PC-3 (cell line): Measurements from ENCODE around the gene TAS2R31. TPM values are rescaled to one million over a fixed set of nuclear protein-coding genes. Genes with fewer than 3 reads are reported as not detected.

Experiments used
- ATAC-seq: fragments of 200-7000 bp; cut with Tn5 transposase; 2 replicates; pipeline ENCODE4 v1.9.1; 2020; ENCODE audit warnings: mild to moderate bottlenecking, moderate library complexity
- BruUV-seq: library from RNA; stranded (reverse); fragments of 400-500 nt; replicated peaks from 2 replicates; lab custom pipeline; 2021; lab: Mats Ljungman, UMichigan
- CTCF ChIA-PET: fragments of 300-600 bp; sonication (Branson Sonifier 250); formaldehyde crosslinking; loops from one replicate; lab custom pipeline; 2022; ENCODE audit warnings: antibody characterized with exemption; lab: Charles Lee
- POLR2A ChIA-PET: fragments of 300-600 bp; sonication (Branson Sonifier 250); formaldehyde crosslinking; loops from one replicate; lab custom pipeline; 2022; ENCODE audit warnings: antibody characterized with exemption; ENCODE audit not compliant: unreplicated experiment; lab: Charles Lee
- DNase-seq: peaks from one replicate; pipeline ENCODE4 v3.0.0-alpha.2; 2015
- H2AFZ ChIP-seq: fragments of 300-600 bp; sonication (generic); 2 replicates; pipeline ENCODE4 v1.6.0; 2016; ENCODE audit warnings: antibody characterized with exemption, low read length
- H3F3A ChIP-seq: fragments of 300-600 bp; sonication (generic); one replicate; pipeline ENCODE4 v1.6.0; 2017; ENCODE audit warnings: antibody characterized with exemption, low read length, control low read depth, mild to moderate bottlenecking; ENCODE audit not compliant: unreplicated experiment
- H3K27ac ChIP-seq: fragments of 300-600 bp; sonication (generic); 2 replicates; pipeline ENCODE4 v1.5.1; 2016; ENCODE audit warnings: mild to moderate bottlenecking, low read length
- H3K27me3 ChIP-seq: fragments of 300-600 bp; sonication (generic); 2 replicates; pipeline ENCODE4 v1.6.1; 2016; ENCODE audit warnings: low read length, mixed read lengths
- H3K36me3 ChIP-seq: fragments of 300-600 bp; sonication (generic); 2 replicates; pipeline ENCODE4 v1.6.1; 2016; ENCODE audit warnings: low read depth, mixed run types, low read length, mixed read lengths
- H3K4me1 ChIP-seq: fragments of 300-600 bp; sonication (generic); 2 replicates; pipeline ENCODE4 v1.5.1; 2016; ENCODE audit warnings: low read length; ENCODE audit not compliant: insufficient read depth
- H3K4me2 ChIP-seq: fragments of 300-600 bp; sonication (generic); 2 replicates; pipeline ENCODE4 v1.6.0; 2016; ENCODE audit warnings: low read length
- H3K4me3 ChIP-seq: fragments of 300-600 bp; sonication (generic); 2 replicates; pipeline ENCODE4 v1.5.1; 2016; ENCODE audit warnings: mild to moderate bottlenecking, low read length, mixed read lengths
- H3K79me2 ChIP-seq: fragments of 300-600 bp; sonication (generic); 2 replicates; pipeline ENCODE4 v1.6.1; 2017; ENCODE audit warnings: low read length, mixed read lengths
- H3K9ac ChIP-seq: fragments of 300-600 bp; sonication (generic); 2 replicates; pipeline ENCODE4 v1.6.0; 2016; ENCODE audit warnings: mild to moderate bottlenecking, low read length
- H3K9me2 ChIP-seq: fragments of 300-600 bp; sonication (generic); replicated peaks from 2 replicates; pipeline ENCODE4 v1.6.1; 2016; ENCODE audit warnings: mixed run types, low read length, mixed read lengths
- H3K9me3 ChIP-seq: fragments of 300-600 bp; sonication (generic); 2 replicates; pipeline ENCODE4 v1.6.1; 2016; ENCODE audit warnings: low read length, mixed read lengths
- H4K20me1 ChIP-seq: fragments of 300-600 bp; sonication (generic); 2 replicates; pipeline ENCODE4 v1.6.1; 2016; ENCODE audit warnings: low read length, mixed read lengths
- EZH2 ChIP-seq: fragments of 300-600 bp; sonication (generic); IDR thresholded peaks from one replicate; pipeline ENCODE4 v1.6.1; 2017; ENCODE audit warnings: antibody characterized with exemption, mild to moderate bottlenecking, low read length; ENCODE audit not compliant: unreplicated experiment
- EZH2phosphoT487 ChIP-seq: fragments of 300-600 bp; sonication (generic); IDR thresholded peaks from 2 replicates; pipeline ENCODE4 v1.6.1; 2018; ENCODE audit warnings: mild to moderate bottlenecking, antibody characterized with exemption, low read length, borderline replicate concordance
- intact Hi-C: fragments of 100-400 bp; cut with micrococcal nuclease; formaldehyde crosslinking; loops from 2 replicates; pipeline ENCODE4 v1.9.0; 2023
- total RNA-seq: library from RNA; depleted of rRNA; stranded (reverse); fragments of >200 nt; gene quantifications from 2 replicates; pipeline ENCODE4 v1.2.3, GENCODE V29; 2014
- TF ChIP-seq, protein P1 (sequence below): fragments of 300-600 bp; sonication (generic); conservative IDR thresholded peaks from 2 replicates; pipeline ENCODE4 v1.5.1; 2017; ENCODE audit warnings: antibody characterized with exemption, low read depth, mild to moderate bottlenecking, low read length

Gene TAS2R31
- total RNA-seq, 1 experiment from 2014 or later, result 0.55 TPM

DNA sequence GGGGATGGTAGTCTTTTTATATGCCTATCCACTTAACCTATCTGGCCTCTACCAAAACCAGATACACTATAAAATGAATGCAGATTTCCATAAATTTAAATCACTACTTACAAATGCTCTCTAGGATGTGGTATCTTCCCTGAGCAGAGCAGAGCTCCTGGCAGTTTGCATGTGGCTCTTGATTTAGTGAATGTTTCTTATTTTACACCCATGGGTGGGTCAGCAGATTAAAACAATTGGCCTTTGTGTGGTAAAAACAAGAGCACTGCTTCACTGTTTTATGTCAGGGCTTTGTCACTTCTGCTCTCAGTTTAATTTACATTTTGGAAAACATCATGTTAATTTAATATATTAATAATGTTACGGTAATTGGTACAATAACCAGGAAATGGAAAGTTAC lies 14.3 kb downstream of the TAS2R31 start:
- Histone ChIP-seq H3K27ac (no peak overlapping the region), H3K27me3 (no peaks in the 10 kb centered on the region), H2AFZ (no peak overlapping the region), H3K36me3 (no peaks in the 10 kb centered on the region), H3F3A (no peaks in the 10 kb centered on the region), H3K79me2 (no peaks in the 10 kb centered on the region), H3K9me2 (no peaks in the 10 kb centered on the region), H3K4me1 (no peaks in the 10 kb centered on the region), H3K4me3 (no peak overlapping the region), H3K4me2 (no peak overlapping the region), H3K9me3 (no peaks in the 10 kb centered on the region), H3K9ac (no peak overlapping the region), H4K20me1 (no peaks in the 10 kb centered on the region)
- CTCF ChIA-PET, result no interaction called here
- intact Hi-C loops, result loop anchor here (5.0 kb wide), 1 partner anchor 55 kb away; no protein-coding TSS in a partner anchor
- DNase-seq (no peak), ATAC-seq (no peak)
- POLR2A ChIA-PET, result no interaction called here
- TF ChIP-seq, protein P1, sequence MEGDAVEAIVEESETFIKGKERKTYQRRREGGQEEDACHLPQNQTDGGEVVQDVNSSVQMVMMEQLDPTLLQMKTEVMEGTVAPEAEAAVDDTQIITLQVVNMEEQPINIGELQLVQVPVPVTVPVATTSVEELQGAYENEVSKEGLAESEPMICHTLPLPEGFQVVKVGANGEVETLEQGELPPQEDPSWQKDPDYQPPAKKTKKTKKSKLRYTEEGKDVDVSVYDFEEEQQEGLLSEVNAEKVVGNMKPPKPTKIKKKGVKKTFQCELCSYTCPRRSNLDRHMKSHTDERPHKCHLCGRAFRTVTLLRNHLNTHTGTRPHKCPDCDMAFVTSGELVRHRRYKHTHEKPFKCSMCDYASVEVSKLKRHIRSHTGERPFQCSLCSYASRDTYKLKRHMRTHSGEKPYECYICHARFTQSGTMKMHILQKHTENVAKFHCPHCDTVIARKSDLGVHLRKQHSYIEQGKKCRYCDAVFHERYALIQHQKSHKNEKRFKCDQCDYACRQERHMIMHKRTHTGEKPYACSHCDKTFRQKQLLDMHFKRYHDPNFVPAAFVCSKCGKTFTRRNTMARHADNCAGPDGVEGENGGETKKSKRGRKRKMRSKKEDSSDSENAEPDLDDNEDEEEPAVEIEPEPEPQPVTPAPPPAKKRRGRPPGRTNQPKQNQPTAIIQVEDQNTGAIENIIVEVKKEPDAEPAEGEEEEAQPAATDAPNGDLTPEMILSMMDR, result no peak
- TF ChIP-seq EZH2phosphoT487 (no peak), EZH2 (no peak)
- no TSS peak for BruUV-seq

DNA sequence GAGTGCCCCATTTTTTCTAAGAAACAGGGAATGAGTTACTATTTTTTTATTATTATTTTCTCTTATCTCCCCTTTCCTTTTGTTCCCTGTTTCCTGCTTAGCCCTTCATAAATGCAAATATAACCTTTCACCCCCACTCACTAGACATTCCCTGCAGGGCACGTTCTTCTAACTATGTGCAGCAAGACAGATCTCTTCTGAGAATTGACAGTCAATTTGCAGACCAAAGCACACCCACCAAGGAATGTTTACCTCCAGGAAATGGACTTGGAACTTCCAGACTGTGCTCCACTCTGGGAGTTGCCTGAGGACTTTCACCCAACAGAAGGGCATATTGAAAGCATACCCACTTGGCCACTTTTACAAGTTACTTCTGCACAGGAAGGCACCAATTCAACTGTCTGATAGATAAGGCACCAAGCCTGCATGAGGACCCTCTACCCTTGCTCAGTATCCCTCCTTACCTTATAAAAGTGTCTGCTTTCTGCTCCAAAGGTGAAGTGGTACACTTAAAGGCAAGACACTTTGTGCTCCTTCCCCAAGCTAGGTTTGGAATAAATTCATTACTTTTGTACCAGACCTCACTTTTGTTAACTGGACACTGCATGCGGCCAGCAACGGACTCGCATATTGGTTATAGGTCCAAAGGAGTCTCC lies 15.3 kb downstream of the TAS2R31 start:
- no peaks in the 10 kb centered on the region for H3K9me3 ChIP-seq
- H3F3A ChIP-seq, result no peaks in the 10 kb centered on the region
- BruUV-seq, result no TSS peak
- H3K4me3 ChIP-seq, result no peak overlapping the region
- no peaks in the 10 kb centered on the region for H3K4me1 ChIP-seq
- no peaks in the 10 kb centered on the region for H3K9me2 ChIP-seq
- no peaks in the 10 kb centered on the region for H3K27me3 ChIP-seq
- ChIA-PET CTCF (no interaction called here), POLR2A (no interaction called here)
- ATAC-seq (no peak), DNase-seq (no peak)
- no peak overlapping the region for H3K4me2 ChIP-seq
- H3K9ac ChIP-seq, result no peak overlapping the region
- H2AFZ ChIP-seq, result no peak overlapping the region
- TF ChIP-seq, protein P1, result no peak
- no peak for TF ChIP-seq EZH2
- TF ChIP-seq EZH2phosphoT487, result no peak
- H3K27ac ChIP-seq, result no peak overlapping the region
- H4K20me1 ChIP-seq, result no peaks in the 10 kb centered on the region
- no peaks in the 10 kb centered on the region for H3K36me3 ChIP-seq
- H3K79me2 ChIP-seq, result no peaks in the 10 kb centered on the region
- intact Hi-C loops, result loop anchor here (5.0 kb wide), 1 partner anchor 56 kb away; no protein-coding TSS in a partner anchor

DNA sequence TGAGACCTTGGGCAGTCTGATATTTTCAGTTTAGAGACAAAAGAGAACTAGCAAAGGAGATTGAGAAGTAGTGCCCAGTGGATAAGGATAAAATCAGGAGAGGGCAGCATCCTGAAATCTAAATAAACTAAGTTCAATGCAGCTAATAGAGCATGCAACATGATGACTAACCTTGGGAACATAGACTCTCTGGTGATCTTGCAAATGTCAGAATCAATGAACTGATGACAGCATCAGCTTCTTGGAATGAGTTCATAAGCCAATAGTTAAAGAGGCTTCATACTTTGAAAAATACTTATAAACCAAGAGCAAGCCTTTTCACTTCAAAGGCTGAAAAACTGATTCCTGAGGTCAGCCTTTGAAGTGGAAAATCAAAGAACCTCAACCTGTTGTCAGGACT lies 17.0 kb downstream of the TAS2R31 start:
- H3K4me3 ChIP-seq, result no peak overlapping the region
- TF ChIP-seq, protein P1, result no peak
- TF ChIP-seq EZH2 (no peak), EZH2phosphoT487 (no peak)
- DNase-seq (no peak), ATAC-seq (no peak)
- no peaks in the 10 kb centered on the region for H3K27me3 ChIP-seq
- H4K20me1 ChIP-seq, result no peaks in the 10 kb centered on the region
- intact Hi-C loops, result no loop called here
- no peaks in the 10 kb centered on the region for H3K9me3 ChIP-seq
- BruUV-seq, result no TSS peak
- H3K9ac ChIP-seq, result no peak overlapping the region
- CTCF ChIA-PET, result no interaction called here
- H3K79me2 ChIP-seq, result no peaks in the 10 kb centered on the region
- no peaks in the 10 kb centered on the region for H3F3A ChIP-seq
- no peaks in the 10 kb centered on the region for H3K36me3 ChIP-seq
- H3K27ac ChIP-seq, result no peak overlapping the region
- no peaks in the 10 kb centered on the region for H3K4me1 ChIP-seq
- no peak overlapping the region for H2AFZ ChIP-seq
- no peak overlapping the region for H3K4me2 ChIP-seq
- POLR2A ChIA-PET, result no interaction called here
- no peaks in the 10 kb centered on the region for H3K9me2 ChIP-seq
